Testis (tissue), 2 donors: Measurements from ENCODE around the gene PXYLP1.

Source experiments
- POLR2A ChIP-seq: fragments of 450-650 bp; IDR thresholded peaks from one replicate; pipeline ENCODE4 v1.6.1; 2017; ENCODE audit warnings: antibody characterized with exemption, mild to moderate bottlenecking, moderate library complexity
- TF ChIP-seq, protein P1 (sequence below), 3 experiments: fragments of 450-650 bp in 2 of 3; fragments of 200-600 bp in 1 of 3; sonication (generic) in 1 of 3; IDR thresholded peaks; one replicate each; pipeline ENCODE4 v1.5.1; 2016 to 2019; ENCODE audit warnings: antibody characterized with exemption in 3 of 3, mild to moderate bottlenecking in 2 of 3, moderate library complexity in 1 of 3

DNA sequence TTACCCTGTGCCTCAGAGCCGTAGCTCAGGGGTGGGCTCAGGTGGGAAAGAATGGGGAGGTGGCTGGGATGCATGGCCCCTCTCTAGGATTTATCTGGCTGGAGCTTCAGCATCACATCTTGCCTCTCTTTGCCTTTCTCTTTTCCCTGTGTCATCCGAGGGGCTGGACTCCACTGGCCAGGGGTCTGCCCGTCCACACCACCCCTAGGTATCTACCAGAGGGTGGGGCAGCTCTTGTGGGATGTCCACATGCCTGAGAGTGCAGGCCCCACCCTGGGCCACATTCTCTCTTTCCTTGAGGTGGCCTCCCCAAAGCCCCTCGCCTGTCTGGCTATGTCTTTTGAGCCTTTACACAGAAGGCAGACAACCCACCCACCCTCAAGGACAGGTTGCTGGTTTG is 37.2 kb downstream of the PXYLP1 start:
- no peak for TF ChIP-seq POLR2A
- TF ChIP-seq, protein P1, sequence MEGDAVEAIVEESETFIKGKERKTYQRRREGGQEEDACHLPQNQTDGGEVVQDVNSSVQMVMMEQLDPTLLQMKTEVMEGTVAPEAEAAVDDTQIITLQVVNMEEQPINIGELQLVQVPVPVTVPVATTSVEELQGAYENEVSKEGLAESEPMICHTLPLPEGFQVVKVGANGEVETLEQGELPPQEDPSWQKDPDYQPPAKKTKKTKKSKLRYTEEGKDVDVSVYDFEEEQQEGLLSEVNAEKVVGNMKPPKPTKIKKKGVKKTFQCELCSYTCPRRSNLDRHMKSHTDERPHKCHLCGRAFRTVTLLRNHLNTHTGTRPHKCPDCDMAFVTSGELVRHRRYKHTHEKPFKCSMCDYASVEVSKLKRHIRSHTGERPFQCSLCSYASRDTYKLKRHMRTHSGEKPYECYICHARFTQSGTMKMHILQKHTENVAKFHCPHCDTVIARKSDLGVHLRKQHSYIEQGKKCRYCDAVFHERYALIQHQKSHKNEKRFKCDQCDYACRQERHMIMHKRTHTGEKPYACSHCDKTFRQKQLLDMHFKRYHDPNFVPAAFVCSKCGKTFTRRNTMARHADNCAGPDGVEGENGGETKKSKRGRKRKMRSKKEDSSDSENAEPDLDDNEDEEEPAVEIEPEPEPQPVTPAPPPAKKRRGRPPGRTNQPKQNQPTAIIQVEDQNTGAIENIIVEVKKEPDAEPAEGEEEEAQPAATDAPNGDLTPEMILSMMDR (IDR thresholded peaks at IDR 0.05): no peak
